ENCODE measurements around the gene PEX13.

Gene PEX13

DNA sequence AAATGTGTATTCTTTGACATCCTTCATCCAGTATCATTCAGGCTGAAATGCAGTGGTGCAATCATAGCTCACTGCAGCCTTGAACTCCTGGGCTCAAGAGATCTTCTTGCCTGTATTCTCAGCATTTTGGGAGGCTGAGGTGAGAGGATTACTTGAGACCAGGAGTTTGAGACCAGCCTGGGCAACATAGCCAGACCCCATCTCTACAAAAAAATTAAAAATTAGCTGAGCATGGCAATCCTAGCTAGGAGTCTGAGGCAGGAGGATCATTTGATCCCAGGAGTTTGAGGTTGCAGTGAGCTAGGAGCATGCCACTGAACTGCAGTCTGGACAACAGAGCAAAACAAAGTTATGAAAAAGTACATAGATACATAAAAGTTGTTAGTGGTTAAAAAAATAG is 72.3 kb downstream of the PEX13 start:
- no peak for DNase-seq

DNA sequence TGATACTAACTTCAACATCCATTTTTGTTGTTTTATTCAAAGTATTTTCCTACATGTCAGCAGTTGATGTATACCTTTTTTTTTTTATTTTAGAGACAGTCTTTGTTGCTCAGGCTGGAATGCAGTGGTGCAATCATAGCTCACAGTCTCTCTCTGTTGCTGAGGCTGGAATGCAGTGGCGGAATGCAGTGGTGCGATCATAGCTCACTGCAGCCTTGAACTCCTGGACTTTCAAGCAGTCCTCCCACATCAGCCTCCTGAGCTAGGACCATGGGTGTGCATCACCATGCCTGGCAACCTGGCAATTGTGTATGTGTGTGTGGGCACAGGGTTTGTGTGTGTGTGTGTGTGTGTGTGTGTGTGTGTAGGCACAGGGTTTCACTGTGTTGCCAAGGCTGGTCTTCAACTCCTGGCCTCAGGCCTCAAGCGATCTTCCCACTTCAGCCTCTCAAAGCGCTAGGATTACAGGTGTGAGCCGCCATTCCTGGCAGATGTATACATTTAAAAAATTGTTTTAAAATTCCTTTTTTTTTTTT is 72.9 kb downstream of the PEX13 start:
- DNase-seq, result no peak

GRCh38 chr2:61091485-61091884 is 74.0 kb downstream of the PEX13 start:
- DNase-seq, result no peak

DNA sequence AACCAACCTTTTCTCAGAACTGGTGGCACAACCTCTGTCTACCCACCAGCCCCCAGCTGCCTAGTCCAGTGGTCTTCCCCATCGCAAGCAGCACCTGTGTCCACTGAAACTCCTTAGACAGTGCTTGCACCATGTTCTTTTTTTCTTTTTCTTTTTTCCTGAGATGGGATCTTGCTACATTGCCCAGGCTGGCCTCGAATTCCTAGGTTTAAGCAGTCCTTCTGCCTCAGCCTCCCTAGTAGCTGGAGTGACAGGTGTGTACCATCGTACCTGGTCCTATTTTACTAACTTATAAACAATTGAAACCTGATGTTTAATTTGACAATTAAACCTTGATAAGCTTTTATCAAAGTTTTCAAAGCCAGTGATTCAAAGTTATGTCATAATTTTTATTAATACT is 78.9 kb downstream of the PEX13 start:
- no peak for DNase-seq

DNA sequence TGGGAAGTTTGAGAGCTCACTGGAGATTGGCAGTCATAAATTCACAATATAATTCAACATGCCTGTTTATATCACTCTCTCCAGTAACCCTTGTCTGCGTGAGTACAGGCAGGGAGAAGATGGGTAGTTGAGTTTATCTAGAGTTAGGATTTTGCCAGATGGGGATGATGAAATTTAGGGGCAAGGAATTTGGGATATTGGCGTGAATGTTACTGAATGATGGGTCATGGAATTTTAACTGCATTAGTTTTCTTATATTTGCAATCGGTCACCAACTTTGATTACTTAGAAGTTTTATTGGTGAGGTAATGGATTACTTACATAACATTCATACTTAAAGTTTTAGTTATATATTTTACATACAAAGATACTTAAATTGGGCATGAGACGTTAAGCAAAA is 83.3 kb downstream of the PEX13 start:
- no peak for DNase-seq

Data from NCI-H2081 (cell line).